Stimulated activated CD8-positive, alpha-beta memory T cell treated with anti-CD3 and anti-CD28 coated beads, Interleukin-15, amount 100 ng/mL, for 1 hour (primary cell): ENCODE data around the gene CFAP100.

Source experiments
- DNase-seq: peaks from one replicate; pipeline ENCODE4 v3.0.0-alpha.2; 2020; ENCODE audit warnings: low read depth

Gene CFAP100

DNA sequence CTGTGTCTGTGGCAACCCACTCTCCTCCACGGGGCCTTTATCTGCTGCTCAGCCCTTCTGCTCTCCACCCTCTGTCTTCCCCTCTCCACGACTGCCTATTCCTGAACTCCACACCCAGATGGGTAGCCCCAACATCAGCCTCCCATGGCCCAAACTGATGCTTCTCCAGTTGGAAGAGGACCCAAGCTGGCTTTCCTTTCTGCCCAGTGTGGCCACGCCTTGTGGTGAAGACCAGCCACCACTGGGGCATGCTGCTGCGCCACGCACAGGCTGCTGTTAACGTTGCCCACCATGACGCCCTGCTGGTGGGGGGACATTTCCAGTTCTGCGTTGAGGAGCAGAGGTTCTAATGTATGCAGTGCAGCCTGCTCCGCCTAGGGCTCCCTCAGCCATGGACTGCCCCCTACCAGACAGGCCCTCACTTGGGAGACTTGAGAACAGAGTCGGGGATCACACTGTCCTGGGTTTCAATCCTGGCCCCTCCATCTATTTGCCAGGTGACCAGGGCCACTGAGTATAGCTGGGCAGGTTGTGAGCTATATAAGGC is 26.9 kb downstream of the CFAP100 start:
- no peak for DNase-seq

DNA sequence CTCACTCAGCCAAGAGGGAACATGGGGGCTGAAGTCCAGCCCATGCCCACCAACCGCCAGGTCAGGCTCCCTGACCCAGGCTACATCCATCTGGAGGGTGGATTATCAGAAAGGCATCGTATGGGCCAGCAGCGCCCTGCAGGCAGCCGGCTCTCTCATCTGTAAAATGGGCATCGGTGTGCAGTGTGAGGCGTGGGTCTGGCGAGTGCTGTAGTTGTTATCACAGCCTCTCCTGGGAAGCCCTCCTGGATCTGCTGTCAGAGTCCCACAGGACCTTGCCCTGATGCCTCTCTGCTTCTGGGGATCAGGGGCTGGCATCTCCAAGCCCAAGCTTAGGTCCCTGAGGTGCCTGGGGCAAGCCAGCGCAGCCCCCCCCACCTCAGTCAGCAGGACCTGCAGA is 27.4 kb downstream of the CFAP100 start:
- DNase-seq, result no peak

DNA sequence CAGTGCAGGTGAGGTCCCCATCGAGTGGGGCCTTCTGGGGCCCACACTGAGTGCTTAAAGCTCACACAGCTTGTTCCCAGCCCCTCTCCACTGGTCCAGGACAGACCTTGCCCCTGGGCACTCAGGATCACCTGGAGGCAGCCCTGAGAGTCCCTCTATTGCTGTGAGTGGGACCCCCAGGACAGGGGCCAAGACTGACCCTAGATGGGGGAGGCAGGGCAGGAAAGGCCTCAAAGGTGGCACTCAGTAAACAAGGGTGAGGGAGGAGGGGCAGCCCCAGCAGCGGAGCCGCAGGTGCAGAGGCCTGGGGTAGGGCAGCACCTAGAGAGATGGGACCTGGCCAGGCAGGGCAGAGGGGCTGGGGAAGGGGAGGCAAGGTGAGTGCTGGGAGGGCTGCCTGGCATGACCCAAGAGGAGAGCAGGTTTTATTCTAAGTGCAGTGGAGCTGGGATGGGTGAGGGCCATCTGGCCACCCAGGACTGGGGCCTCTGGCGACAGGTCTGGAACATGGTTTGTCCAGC is 27.9 kb downstream of the CFAP100 start:
- no peak for DNase-seq

DNA sequence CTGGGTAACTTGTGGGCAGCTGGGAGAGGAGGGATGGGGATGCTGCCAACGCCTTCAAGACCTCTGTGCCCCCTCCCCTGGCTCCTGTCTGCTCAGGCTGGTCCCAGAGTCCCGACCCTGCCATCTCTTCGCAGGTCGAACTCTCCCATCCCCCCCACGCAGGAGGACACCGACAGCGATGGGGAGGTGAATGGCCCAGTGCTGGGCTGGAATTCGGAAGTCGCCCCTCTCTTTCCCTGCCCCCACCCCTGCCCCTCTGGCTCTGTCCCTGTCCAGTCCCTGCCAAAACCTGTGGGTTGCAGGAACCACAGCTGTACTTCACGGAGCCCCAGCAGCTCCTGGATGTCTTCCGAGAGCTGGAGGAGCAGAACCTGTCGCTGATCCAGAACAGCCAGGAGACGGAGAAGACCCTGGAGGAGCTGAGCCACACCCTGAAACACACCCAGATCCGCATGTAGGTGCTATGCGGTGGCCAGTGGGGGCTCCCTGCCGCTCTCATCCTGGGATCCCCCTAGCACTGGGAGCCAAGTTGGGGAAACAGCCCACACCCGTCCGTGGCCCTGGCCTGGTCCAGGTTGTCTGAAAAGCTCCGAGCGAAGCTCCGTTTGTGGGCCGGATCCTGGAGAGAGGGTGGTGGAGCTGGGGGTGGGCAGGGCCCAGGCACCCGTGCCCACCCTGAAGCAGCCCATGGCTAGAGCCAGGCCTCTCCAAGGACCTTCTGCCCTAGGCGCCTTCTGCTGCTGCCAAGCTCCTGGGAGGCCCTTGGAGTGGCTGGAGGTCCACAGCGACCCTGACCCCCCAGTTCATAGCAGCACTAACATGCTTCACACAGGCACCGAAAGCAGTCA is 28.7 kb downstream of the CFAP100 start:
- DNase-seq, result no peak

DNA sequence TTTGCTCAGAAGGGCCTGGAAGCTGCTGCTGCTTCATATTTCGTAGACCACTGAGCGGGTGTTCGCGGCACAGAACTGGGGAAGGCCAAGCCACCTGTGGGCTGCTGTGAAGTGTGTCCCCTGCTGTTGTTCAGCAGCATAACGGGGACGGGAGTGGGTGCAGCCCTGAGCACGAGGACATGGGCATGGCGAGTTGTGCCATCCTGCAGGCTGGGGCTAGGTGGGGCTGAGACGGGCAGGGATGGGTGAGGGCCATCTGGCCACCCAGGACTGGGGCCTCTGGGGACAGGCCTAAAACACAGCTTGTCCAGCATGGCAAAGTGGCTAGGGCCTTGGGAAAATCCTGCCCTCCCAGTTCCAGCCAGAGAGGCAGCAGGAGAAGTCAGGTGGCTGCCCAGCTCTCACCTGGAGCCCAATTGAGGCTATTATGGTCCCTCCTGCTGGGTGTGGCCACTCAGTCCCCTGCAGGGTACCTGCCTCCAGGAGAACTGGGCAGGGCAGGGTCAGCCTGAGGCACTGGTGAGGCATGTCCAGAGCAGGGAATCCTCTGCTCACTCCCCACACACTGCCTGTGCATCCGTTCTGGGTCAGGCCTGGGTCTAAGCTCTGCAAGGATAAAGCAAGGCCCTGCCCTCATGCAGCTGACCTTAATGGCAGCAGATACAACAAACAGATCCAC is 29.5 kb downstream of the CFAP100 start:
- DNase-seq, result no peak

DNA sequence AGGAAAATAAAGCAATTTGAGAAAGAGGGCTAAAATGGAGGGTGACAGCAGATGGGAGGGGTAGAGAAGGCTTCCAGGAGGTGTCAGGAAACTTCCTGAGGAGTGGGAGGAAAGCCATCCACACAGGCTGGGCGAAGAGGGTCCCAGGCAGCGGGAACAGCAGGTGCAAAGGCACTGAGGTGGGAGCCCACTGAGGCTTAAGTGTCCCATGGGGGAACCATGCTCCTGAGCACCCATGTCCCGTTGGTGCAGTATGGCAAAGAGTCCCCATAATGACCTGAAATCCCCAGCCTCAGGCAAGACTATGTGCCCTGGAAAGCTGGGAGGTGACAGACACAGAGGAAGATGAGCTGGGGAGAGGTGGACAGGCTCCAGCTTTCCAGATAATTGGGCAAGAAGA is 30.0 kb downstream of the CFAP100 start:
- no peak for DNase-seq

DNA sequence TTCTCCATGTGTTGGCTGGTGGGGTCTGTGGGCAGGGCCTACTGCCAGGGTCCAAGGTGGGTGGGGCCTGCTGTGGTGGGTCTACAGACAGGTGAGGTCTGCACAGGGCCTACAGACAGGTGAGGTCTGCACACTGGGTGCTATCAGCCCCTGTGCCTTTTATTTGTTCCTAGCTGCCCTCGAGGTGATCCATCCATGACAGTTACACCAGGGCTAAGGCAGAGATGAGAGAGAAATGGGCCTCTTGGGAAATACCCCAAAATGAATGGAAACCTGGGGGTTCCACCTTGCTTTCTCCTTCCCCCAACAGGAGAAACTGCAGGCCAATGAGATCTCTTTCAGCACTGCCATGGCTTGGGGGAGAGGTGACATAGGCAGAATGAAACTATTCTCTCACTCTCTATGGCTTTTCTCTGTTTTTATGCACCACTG is 36.4 kb downstream of the CFAP100 start:
- no peak for DNase-seq

DNA sequence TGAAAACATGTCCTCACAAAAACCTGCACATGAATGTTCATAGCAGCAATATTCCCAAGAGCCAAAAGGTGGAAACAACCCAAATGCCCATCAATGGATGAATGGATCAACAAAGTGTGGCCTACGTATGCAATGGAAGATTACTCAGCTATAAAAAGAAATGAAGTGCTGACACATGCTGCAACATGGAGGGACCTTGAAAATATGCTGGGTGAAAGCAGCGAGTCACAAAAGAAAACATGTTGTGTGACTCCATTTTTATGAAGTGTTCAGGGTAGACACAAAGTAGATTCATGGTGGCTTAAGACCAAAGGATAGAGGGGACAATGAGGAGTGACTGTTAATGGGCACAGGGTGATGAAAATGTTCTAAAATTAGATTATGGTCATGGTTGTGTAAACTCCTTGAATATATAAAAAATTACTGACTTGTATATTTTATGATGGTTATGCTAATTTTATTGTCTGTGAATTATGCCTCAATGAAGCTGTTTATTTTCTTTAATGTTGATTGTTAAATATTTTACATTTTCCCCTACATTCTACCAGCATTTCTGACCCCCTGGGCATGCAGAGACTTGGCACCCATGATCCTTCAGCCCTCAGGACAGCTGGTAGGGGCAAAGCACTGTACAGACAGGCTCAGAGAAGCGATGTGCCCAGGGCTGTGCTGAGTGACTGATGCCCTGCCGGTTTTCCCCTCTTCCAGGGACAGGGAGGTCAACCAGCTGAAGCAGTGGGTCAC is 37.8 kb downstream of the CFAP100 start:
- DNase-seq, result no peak

DNA sequence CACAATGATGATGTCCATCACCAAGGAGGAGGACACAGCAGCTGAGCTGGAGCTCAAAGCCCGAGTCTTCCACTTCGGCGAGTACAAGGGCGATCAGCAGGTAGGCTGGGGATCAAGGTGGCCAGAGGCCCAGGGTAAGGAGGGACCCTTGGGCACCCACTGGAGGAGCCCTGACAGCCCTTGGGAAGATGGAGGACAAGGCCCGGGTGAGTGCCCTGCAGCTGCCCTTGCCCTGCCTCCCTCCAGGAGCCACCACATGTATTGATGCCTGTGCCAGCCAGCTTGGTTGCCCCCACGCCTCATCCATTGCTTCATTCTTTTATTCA is 38.4 kb downstream of the CFAP100 start:
- DNase-seq, result no peak

DNA sequence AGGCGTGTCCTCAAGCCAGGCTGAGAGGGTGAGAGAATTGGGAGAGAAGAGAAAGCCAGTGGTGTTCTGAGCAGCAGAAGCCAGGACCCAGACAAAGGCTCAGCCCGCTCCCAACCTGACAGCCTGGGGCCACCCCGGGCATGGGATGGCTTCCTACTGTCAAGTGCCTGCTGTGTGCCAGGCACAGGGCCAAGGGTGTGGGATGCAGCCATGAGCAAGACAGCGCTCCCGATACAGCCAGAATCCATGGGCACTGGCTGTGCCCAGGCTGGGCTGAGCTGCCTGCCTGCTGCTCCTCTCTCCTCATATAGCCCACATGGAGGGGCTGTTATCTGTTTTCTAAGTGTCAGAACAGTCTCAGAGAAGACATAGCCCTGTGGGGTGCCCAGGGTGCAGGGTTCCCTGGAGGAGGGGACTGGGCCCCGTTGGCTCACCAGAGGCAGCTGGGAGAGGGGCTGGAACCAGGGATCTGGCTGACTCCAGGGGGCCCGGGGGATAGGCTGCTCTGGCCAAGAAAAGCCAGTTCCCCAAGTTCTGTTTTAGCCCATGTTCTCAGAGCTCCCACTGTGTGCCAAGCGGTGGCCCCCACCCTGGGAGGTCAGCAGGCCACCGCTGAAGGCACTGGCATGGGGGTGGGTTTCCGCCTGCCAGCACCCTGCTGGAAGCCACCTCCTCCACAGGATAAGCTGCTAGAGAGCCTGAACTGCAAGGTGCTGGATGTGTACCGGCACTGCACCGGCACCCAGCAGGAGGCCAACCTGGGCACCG is 39.0 kb downstream of the CFAP100 start:
- no peak for DNase-seq

DNA sequence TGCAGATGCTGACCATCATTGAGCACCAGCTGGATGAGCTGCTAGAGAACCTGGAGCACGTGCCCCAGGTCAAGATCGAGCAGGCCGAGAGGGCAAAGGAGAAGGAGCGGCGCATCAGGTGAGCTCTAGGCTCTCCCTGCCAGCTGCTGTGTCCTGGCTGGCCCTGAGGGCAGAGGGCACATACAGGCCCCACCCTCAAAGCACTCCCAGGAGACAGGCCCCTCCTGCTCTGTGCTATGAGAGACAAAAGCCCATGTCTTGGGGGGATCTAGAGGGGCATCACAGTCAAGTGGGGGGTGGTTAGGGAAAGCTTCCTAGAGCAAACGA is 39.5 kb downstream of the CFAP100 start:
- DNase-seq, result no peak

DNA sequence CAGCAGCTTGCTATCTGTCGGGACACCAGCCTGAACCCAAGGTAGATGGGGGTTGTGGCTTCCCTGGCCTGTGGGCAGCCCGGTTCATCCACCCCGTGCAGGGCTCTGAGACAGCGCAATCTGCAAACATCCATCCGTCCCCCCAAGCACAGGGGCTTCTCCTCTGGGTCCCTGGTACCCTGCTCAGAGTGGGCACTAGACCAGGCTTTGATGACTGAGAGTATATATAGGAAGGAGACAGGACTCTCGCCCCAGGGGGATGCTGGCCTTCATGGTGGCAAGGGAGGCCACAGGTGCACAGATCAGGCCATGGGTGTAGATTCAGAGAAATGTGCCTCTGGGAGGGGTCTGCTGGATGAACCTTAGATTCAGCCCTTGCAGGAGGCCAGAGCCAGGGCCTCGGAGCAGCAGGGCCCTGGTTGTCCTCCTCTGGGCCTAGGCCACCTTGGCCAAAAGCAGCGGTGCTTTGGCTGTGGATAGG is 40.3 kb downstream of the CFAP100 start:
- no peak for DNase-seq

DNA sequence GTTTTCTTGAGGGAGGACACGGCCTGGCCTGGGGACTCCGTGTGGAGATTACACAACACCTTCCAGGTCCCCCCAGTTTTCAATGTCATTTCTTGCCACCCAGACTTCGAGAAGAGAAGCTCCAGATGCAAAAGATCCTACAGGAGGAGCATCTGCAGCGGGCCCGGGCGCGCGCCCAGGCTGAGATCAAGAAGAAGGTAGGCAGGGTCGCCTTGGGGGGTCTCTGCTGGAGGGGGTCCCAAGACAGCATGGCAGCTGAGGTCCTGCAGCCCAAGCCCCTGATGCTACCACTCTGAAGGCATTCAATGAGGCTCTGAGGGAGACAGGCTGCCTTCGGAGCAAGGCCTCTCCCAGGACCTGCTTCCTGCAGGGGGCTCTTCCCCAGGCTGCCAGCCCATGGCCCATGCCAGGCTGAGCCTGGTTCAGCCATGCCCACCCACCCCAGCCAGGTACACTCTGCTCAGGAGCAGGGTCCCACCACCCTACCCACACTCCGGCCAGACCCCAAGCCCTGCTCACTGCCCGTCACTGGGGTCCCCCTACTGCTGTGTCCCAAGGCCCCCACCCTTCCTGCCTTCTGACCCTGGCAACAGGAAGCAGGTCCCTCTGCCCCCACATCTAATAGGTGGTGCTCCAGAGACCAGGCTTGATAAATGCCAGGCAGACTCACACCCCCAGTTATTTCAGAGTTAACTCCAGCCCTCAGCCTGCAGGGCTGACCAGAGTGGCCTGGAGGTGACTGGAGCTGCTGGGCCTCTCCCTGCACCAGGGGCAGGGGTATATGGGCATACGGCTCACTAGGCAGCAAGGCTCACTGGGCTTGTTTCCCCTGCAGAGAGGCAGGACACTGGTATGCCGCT is 41.0 kb downstream of the CFAP100 start:
- no peak for DNase-seq

DNA sequence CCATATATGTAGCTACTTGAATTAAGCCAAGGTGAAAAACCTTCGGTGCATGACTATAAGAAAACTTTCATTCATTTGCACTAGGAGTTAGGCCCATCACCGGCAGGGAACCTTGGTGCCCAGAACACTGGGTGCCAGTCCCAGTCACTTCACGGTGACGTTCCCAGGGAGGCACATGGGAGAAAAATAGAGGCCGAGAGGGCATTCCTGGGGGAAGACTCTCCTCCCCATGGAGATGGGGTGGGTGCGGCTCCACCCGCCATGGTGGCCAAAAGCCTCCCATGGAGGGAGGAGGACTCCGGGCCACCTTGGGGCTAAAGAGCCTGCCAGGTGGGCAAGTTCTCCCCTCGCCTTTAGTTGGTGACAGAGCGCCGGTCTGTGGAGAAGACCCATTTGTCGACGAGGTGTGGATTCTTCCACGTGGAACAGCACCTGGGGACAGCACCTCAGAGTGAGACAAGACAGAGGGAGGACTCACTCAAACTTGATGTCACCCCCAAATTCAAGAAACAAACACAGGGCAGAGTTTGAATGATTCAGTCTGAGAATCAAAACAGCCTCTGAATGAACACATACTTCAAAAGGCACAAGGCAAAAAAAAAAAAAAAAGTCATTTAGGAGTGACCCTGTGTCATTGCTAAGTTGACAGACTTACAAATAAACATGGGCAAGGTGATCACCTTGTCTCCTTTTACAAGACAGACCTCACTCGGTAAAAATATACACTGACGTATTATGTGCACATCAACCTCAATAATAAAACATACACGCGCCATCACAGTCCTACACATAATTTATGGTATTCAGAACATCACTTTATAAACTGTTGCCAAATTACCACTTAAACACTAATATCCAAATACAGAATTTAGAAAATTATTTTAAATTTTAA is 42.4 kb downstream of the CFAP100 start:
- DNase-seq, result no peak

DNA sequence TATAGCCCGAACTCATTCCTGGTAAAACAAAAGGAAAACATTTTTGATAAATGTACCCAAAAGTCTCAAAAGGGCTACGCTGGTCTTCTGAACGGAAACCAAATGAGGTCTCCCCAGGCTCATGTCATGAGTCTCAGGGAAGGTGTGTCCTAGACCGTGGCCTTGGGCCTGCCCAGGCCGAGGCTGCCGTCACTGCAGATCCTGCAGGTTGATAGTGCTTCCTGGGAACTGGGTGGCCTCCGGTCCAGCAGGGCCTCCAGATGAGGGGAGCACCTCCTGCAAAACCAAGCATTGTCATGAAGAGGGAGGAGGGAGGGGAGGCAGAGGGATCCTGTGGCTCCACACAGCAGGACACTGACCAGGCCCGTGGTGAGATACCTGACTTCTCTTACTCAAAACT is 43.5 kb downstream of the CFAP100 start:
- no peak for DNase-seq

DNA sequence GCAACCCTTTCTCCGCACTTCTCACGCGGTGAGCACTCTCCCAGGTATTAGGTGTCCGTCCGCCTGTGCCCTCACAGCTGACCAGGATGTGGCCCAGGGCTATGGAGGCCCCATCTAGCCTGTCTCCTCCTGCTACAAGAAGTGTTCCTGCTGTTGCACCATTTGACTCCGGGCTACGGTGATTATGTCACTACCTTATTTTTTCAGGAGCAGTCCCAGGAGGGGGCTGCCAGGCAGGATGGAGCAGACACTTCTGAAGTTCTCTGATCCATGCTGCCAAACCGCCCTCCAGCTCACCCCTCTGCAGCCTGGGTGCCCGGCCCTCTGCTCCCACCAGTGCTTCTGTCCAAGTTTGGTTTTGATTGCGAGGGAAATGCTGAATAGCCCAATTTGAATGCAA is 44.0 kb downstream of the CFAP100 start:
- DNase-seq, result no peak

DNA sequence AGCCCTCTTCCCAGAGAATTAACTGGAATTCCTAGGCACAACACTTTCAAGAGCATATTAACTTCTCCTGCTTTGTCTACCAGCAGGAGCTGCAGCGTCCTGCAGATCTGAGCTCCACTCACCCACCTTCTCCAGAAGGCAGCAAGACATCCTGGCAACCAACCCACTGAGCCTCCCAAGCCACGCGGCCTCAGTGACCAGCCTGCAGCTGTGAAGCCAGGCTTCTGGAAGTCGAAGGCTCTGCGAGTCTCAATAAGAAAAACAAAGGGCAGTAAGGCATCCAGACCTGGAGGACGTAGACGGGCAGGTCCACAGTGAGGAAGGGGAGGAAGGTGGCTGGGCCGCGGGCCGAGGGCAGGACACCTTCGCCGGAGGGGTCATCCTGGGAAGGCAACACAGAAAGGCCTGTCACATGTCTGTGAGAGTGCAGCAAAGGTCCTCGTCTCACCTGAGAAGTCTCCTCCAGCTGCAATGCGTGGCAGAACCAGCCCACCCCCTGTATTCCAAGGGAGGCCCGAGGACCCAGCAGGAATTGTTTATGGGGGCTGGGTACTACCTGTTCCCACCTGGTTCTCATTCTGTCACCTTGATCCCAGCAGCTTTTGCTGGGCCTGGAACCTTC is 44.7 kb downstream of the CFAP100 start:
- no peak for DNase-seq

DNA sequence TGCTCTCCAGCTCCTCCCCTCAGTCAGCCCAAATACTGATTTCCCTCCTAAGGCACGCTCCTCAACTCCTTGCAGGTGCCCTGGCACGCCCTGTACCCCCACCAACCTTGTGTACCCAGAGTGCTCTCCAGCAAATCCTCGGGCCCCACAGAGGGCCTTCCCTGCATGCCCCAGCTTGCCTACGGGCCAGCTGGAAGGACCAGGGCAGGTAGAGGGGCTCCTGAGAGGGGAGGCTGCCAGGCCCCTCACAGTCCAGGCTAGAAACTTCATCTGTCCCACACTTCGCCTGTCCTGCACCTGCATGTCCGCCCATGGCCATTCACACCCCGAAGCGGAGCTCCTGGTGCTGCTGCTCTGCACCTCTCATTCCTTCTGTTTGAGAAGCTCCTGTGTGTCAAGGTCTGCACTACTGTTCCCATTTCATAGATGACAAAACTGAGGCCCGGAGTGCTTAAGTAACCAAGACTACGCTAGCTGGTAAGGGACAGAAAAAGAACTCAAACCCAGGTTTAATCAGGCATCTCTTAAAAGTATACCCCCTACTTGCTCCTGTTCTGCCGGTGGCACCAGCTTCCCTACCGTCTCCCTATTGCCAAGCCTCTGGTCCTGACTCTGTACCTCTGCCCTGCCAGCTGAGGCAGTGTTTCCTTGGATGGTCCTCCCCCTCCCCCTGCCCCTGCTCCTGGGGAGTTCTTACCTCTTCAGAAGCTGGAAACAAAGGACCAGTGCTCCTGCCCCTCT is 45.4 kb downstream of the CFAP100 start:
- no peak for DNase-seq

DNA sequence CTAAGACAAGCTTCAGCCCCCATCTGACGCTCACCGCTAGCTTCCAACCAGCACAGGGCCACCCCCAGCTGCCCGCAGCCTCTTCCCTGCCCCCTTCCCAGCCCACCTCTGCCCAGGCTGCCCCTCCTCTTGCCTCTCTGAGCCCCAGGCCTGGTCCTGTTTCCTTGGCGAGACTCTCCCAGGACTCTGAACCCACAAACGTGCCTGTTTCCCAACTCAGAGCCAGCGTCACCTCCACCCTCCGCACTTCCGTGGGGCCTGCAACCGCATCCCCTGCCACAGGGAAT is 45.9 kb downstream of the CFAP100 start:
- no peak for DNase-seq
